SK-N-SH (cell line): ENCODE results near the gene SCN3B. TPM values are rescaled to one million over a fixed set of nuclear protein-coding genes. Genes with fewer than 3 reads are reported as not detected.

Experiments used
- CTCF ChIA-PET: fragments of 300-600, 350-600 bp; formaldehyde crosslinking; extraction: SDS; loops from one replicate; lab custom pipeline; 2021; lab: Yijun Ruan, JAX
- POLR2A ChIA-PET: fragments of 350-600 bp; sonication (Branson Sonifier 250); formaldehyde crosslinking; extraction: SDS; loops from one replicate; lab custom pipeline; 2020; ENCODE audit warnings: antibody characterized with exemption, inconsistent platforms; lab: Yijun Ruan, JAX
- DNase-seq: peaks from one replicate; pipeline ENCODE4 v3.0.0; 2012
- H2AFZ ChIP-seq: fragments of 200-600 bp; sonication (generic); 2 replicates; pipeline ENCODE4 v1.8.1; 2016; ENCODE audit warnings: antibody characterized with exemption, mild to moderate bottlenecking, low read depth
- H3F3A ChIP-seq: fragments of 200-600 bp; sonication (generic); replicated peaks from 2 replicates; pipeline ENCODE3; 2016; ENCODE audit warnings: antibody characterized with exemption, mild to moderate bottlenecking; ENCODE audit not compliant: insufficient read depth
- H3K27ac ChIP-seq, 2 experiments: fragments of 200-500 bp in 1 of 2; fragments of 200-600 bp in 1 of 2; sonication (Bioruptor generic) in 1 of 2; sonication (generic), shearing (Covaris generic) in 1 of 2; 2 replicates each; pipeline versions ENCODE4 v1.5.1 to v1.6.1; 2014 to 2016; ENCODE audit warnings: low read depth in 2 of 2, inconsistent platforms in 1 of 2, low read length in 1 of 2, mild to moderate bottlenecking in 1 of 2, mixed read lengths in 1 of 2
- H3K27me3 ChIP-seq: fragments of 200-600 bp; sonication (generic), shearing (Covaris generic); 2 replicates; pipeline ENCODE4 v1.6.1; 2016; ENCODE audit warnings: mixed run types; ENCODE audit not compliant: insufficient read depth
- H3K36me3 ChIP-seq, 2 experiments: fragments of 200-500 bp in 1 of 2; fragments of 200-600 bp in 1 of 2; sonication (Bioruptor generic) in 1 of 2; sonication (generic) in 1 of 2; replicated peaks in 1 of 2; 2 replicates each; pipeline versions ENCODE3 to v1.5.1; 2014 to 2016; ENCODE audit warnings: low read length in 1 of 2, mild to moderate bottlenecking in 1 of 2; ENCODE audit not compliant: insufficient read depth in 2 of 2, control insufficient read depth in 1 of 2
- H3K4me1 ChIP-seq, 2 experiments: fragments of 200-500 bp in 1 of 2; fragments of 200-600 bp in 1 of 2; sonication (Bioruptor generic) in 1 of 2; sonication (generic), shearing (Covaris generic) in 1 of 2; 2 replicates each; pipeline versions ENCODE4 v1.5.1 to v1.6.1; 2014 to 2016; ENCODE audit warnings: low read depth in 1 of 2, low read length in 1 of 2, mixed run types in 1 of 2; ENCODE audit not compliant: insufficient read depth in 2 of 2, control insufficient read depth in 1 of 2
- H3K4me2 ChIP-seq: fragments of 200-600 bp; sonication (generic), shearing (Covaris generic); 2 replicates; pipeline ENCODE4 v1.6.1; 2017; ENCODE audit warnings: mixed run types
- H3K4me3 ChIP-seq, 2 experiments: fragments of 200-500 bp in 1 of 2; fragments of 200-600 bp in 1 of 2; sonication (Bioruptor generic) in 1 of 2; sonication (generic), shearing (Covaris generic) in 1 of 2; 2 replicates each; pipeline versions ENCODE4 v1.5.1 to v1.8.1; 2014 to 2016; ENCODE audit warnings: low read depth in 2 of 2, inconsistent platforms in 1 of 2, low read length in 1 of 2, mild to moderate bottlenecking in 1 of 2, mixed read lengths in 1 of 2, moderate library complexity in 1 of 2
- H3K79me2 ChIP-seq: fragments of 200-600 bp; sonication (generic); 2 replicates; pipeline ENCODE4 v1.8.1; 2017; ENCODE audit warnings: mild to moderate bottlenecking; ENCODE audit not compliant: insufficient read depth
- H3K9ac ChIP-seq: fragments of 200-600 bp; sonication (generic); 2 replicates; pipeline ENCODE4 v1.6.1; 2017; ENCODE audit warnings: mixed run types
- H3K9me2 ChIP-seq: fragments of 200-600 bp; sonication (generic); 2 replicates; pipeline ENCODE4 v1.6.1; 2017; ENCODE audit warnings: mixed run types
- H3K9me3 ChIP-seq: fragments of 200-600 bp; sonication (generic); 2 replicates; pipeline ENCODE4 v1.6.1; 2017; ENCODE audit warnings: mixed run types, mild to moderate bottlenecking, moderate library complexity
- H4K20me1 ChIP-seq: fragments of 200-600 bp; sonication (generic); 2 replicates; pipeline ENCODE4 v1.6.1; 2017; ENCODE audit warnings: mild to moderate bottlenecking, mixed run types; ENCODE audit not compliant: insufficient read depth
- CTCF ChIP-seq: fragments of 200-600 bp; sonication (generic); IDR thresholded peaks from 2 replicates; pipeline ENCODE4 v1.6.1; 2017; ENCODE audit warnings: antibody characterized with exemption, mild to moderate bottlenecking, moderate library complexity
- EP300 ChIP-seq, 2 experiments: IDR thresholded peaks; 2 replicates each; pipeline versions ENCODE4 v1.4.0 to v1.6.1; 2012; ENCODE audit warnings: borderline replicate concordance in 1 of 2, low read depth in 1 of 2, low read length in 1 of 2
- GATA2 ChIP-seq: sonication (generic); formaldehyde crosslinking; IDR thresholded peaks from 2 replicates; pipeline ENCODE4 v1.5.0; 2020; ENCODE audit warnings: mild to moderate bottlenecking, missing genetic modification reagents
- RAD21 ChIP-seq: IDR thresholded peaks from 2 replicates; pipeline ENCODE4 v1.6.1; 2012; ENCODE audit warnings: mild to moderate bottlenecking, low read length
- RXRA ChIP-seq: IDR thresholded peaks from 2 replicates; pipeline ENCODE4 v1.4.0; 2012; ENCODE audit warnings: low read depth, mild to moderate bottlenecking, borderline replicate concordance
- SMC3 ChIP-seq: IDR thresholded peaks from 2 replicates; pipeline ENCODE4 v1.6.1; 2012; ENCODE audit warnings: low read depth, low read length, improper control_type of control experiment
- WGBS: methylation state at CpG from one replicate; pipeline ENCODE4 v1.1.6; 2017; ENCODE audit warnings: low lambda C conversion rate; 5-methylcytosine and 5-hydroxymethylcytosine counted together
- polyA plus RNA-seq, 3 experiments: library from polyadenylated mRNA; depleted of rRNA; stranded (reverse); fragments of >200 nt; gene quantifications; 2 replicates each; pipeline ENCODE4 v1.2.3, GENCODE V29; 2012
- TF ChIP-seq, protein P1 (sequence below): IDR thresholded peaks from 2 replicates; pipeline ENCODE4 v1.6.1; 2012; ENCODE audit warnings: mild to moderate bottlenecking, low read depth, low read length, moderate library complexity
- TF ChIP-seq, protein P2 (sequence below): IDR thresholded peaks from 2 replicates; pipeline ENCODE4 v1.4.0; 2012; ENCODE audit warnings: low read depth, borderline replicate concordance
- TF ChIP-seq, protein P3 (sequence below): fragments of 150-350 bp; IDR thresholded peaks from 2 replicates; pipeline ENCODE4 v1.6.1; 2017; ENCODE audit warnings: antibody characterized with exemption, low read length, low read depth, borderline replicate concordance

Gene SCN3B
- polyA plus RNA-seq, 1 of the 3 experiments (the other 2 are of a cell fraction), result 0.23 TPM

- 67% methylated on average over 9 of the region's 9 CpGs for WGBS
- POLR2A ChIA-PET, result no interaction called here
- TF ChIP-seq SMC3, result no peak
- no peak for TF ChIP-seq GATA2
Measured at GRCh38 chr11:123695231-123695630, 40.8 kb upstream of the SCN3B start.

DNA sequence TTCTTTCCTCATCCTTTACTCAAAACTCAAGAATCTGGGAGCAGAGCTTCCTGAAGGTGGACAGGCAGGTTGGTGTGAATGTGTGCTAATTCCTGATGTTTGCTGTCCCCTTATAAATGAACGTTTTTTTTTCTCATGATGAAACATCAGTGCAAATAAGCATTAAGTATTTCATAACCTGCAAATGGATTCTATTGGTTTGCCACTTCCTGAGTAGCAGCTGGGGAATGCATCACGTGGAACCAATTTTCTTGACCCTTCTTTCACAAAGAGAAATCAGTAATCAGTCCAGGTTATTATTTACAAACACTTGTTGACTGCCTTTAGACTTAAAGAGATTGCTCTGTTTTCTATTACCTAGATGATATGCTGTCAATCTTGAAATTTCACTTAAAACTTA, 40.1 kb upstream of the SCN3B start:
- no peaks in the 10 kb centered on the region for H3K9me3 ChIP-seq
- ChIA-PET POLR2A (no interaction called here), CTCF (interaction anchor here (0.8 to 1.0 kb wide), 2 partner anchors 11 to 41 kb away, joined by 3 to 5 read pairs; no protein-coding TSS in a partner anchor)
- H3K9me2 ChIP-seq, result no peaks in the 10 kb centered on the region
- no peak overlapping the region for H3K4me3 ChIP-seq
- H3F3A ChIP-seq, result no peaks in the 10 kb centered on the region
- no peaks in the 10 kb centered on the region for H3K79me2 ChIP-seq
- no peak overlapping the region for H3K27ac ChIP-seq
- H3K36me3 ChIP-seq, result no peaks in the 10 kb centered on the region
- no peaks in the 10 kb centered on the region for H4K20me1 ChIP-seq
- H3K9ac ChIP-seq, result no peak overlapping the region
- no peak overlapping the region; the same call in 1 of the 2 replicates for H2AFZ ChIP-seq
- H3K4me1 ChIP-seq, result no peaks in the 10 kb centered on the region
- no peaks in the 10 kb centered on the region; the same call in 1 of the 2 replicates for H3K27me3 ChIP-seq
- TF ChIP-seq, protein P1, sequence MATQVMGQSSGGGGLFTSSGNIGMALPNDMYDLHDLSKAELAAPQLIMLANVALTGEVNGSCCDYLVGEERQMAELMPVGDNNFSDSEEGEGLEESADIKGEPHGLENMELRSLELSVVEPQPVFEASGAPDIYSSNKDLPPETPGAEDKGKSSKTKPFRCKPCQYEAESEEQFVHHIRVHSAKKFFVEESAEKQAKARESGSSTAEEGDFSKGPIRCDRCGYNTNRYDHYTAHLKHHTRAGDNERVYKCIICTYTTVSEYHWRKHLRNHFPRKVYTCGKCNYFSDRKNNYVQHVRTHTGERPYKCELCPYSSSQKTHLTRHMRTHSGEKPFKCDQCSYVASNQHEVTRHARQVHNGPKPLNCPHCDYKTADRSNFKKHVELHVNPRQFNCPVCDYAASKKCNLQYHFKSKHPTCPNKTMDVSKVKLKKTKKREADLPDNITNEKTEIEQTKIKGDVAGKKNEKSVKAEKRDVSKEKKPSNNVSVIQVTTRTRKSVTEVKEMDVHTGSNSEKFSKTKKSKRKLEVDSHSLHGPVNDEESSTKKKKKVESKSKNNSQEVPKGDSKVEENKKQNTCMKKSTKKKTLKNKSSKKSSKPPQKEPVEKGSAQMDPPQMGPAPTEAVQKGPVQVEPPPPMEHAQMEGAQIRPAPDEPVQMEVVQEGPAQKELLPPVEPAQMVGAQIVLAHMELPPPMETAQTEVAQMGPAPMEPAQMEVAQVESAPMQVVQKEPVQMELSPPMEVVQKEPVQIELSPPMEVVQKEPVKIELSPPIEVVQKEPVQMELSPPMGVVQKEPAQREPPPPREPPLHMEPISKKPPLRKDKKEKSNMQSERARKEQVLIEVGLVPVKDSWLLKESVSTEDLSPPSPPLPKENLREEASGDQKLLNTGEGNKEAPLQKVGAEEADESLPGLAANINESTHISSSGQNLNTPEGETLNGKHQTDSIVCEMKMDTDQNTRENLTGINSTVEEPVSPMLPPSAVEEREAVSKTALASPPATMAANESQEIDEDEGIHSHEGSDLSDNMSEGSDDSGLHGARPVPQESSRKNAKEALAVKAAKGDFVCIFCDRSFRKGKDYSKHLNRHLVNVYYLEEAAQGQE, result no peak
- TF ChIP-seq CTCF, result no peak
- no peak for TF ChIP-seq RXRA
- no peak for TF ChIP-seq RAD21
- no peak for TF ChIP-seq EP300 (IDR thresholded peaks at IDR 0.05; ENCODE audit: borderline replicate concordance in 1 of 2, low read depth in 1 of 2, low read length in 1 of 2)
- no peak for TF ChIP-seq GATA2
- TF ChIP-seq, protein P2, sequence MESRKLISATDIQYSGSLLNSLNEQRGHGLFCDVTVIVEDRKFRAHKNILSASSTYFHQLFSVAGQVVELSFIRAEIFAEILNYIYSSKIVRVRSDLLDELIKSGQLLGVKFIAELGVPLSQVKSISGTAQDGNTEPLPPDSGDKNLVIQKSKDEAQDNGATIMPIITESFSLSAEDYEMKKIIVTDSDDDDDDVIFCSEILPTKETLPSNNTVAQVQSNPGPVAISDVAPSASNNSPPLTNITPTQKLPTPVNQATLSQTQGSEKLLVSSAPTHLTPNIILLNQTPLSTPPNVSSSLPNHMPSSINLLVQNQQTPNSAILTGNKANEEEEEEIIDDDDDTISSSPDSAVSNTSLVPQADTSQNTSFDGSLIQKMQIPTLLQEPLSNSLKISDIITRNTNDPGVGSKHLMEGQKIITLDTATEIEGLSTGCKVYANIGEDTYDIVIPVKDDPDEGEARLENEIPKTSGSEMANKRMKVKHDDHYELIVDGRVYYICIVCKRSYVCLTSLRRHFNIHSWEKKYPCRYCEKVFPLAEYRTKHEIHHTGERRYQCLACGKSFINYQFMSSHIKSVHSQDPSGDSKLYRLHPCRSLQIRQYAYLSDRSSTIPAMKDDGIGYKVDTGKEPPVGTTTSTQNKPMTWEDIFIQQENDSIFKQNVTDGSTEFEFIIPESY, result no peak
- TF ChIP-seq, protein P3, sequence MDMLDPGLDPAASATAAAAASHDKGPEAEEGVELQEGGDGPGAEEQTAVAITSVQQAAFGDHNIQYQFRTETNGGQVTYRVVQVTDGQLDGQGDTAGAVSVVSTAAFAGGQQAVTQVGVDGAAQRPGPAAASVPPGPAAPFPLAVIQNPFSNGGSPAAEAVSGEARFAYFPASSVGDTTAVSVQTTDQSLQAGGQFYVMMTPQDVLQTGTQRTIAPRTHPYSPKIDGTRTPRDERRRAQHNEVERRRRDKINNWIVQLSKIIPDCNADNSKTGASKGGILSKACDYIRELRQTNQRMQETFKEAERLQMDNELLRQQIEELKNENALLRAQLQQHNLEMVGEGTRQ, result no peak
- 32% methylated on average over 2 of the region's 2 CpGs for WGBS
- H3K4me2 ChIP-seq, result no peak overlapping the region
- no peak for DNase-seq

More at GRCh38 chr11:123695231-123695630, 40.8 kb upstream of the SCN3B start:
- no peaks in the 10 kb centered on the region for H3K36me3 ChIP-seq
- no peaks in the 10 kb centered on the region for H3K9me2 ChIP-seq
- H2AFZ ChIP-seq, result no peak overlapping the region
- H3K27ac ChIP-seq, result no peak overlapping the region
- H3F3A ChIP-seq, result no peaks in the 10 kb centered on the region
- no peaks in the 10 kb centered on the region; the same call in 1 of the 2 replicates for H3K27me3 ChIP-seq
- no peaks in the 10 kb centered on the region for H4K20me1 ChIP-seq
- no peak overlapping the region for H3K9ac ChIP-seq
- no peaks in the 10 kb centered on the region for H3K79me2 ChIP-seq
- DNase-seq, result no peak
- CTCF ChIA-PET, result interaction anchor here (0.8 to 1.6 kb wide), 2 partner anchors 13 to 42 kb away, joined by 5 read pairs; no protein-coding TSS in a partner anchor
- no peak overlapping the region for H3K4me2 ChIP-seq
- H3K4me3 ChIP-seq, result no peak overlapping the region
- no peaks in the 10 kb centered on the region for H3K9me3 ChIP-seq
- H3K4me1 ChIP-seq, result no peaks in the 10 kb centered on the region
